ENCODE data around the gene ANP32B.
"Not testable (repeated sequence)": the region's sequence is repeated elsewhere in the genome, so short reads cannot be mapped to it uniquely, and the experiment has no call there.

- not testable (repeated sequence) for TF ChIP-seq POLR2A, POLR2AphosphoS5 (IDR thresholded peaks at IDR 0.05; ENCODE audit: low read depth, low read length)
Measured at GRCh38 chr9:97976633-97977032, 6.5 kb upstream of the ANP32B start.
